B cell (primary cell): Measurements from ENCODE around the gene LRIG1. TPM values are rescaled to one million over a fixed set of nuclear protein-coding genes. Genes with fewer than 3 reads are reported as not detected.

Experiments used
- ATAC-seq: fragments of 200-7000 bp; cut with Tn5 transposase; one replicate; pipeline ENCODE4 v1.10.0; 2021; ENCODE audit warnings: low read depth, mild to moderate bottlenecking, moderate number of reproducible peaks, moderate library complexity
- CTCF ChIA-PET: fragments of 350-600 bp; sonication (Branson Sonifier 250); formaldehyde crosslinking; loops from one replicate; lab custom pipeline; 2021; ENCODE audit warnings: antibody characterized with exemption, inconsistent platforms; lab: Charles Lee
- POLR2A ChIA-PET: fragments of 350-600 bp; sonication (Branson Sonifier 250); formaldehyde crosslinking; loops from one replicate; lab custom pipeline; 2021; ENCODE audit warnings: antibody characterized with exemption; lab: Charles Lee
- DNase-seq: peaks from one replicate; pipeline ENCODE4 v3.0.0; 2013
- H2AFZ ChIP-seq: 2 replicates; pipeline ENCODE4 v1.6.1; 2012; ENCODE audit warnings: mild to moderate bottlenecking, low read depth, low read length; ENCODE audit not compliant: insufficient read depth, poor library complexity, severe bottlenecking
- H3K27ac ChIP-seq, 2 donors: 1 replicate in 1 of 2; 2 replicates in 1 of 2; pipeline ENCODE4 v1.5.1; 2012 to 2013; ENCODE audit warnings: low read length in 2 of 2, mild to moderate bottlenecking in 2 of 2, moderate library complexity in 1 of 2
- H3K27me3 ChIP-seq, 4 experiments: fragments of 200-600 bp in 1 of 4; sonication (generic) in 1 of 4; replicated peaks in 1 of 4; 1 replicate in 2 of 4; 2 replicates in 2 of 4; pipeline versions ENCODE4 v1.6.1 to v1.7.0; 2013 to 2016; ENCODE audit warnings: low read length in 3 of 4, mild to moderate bottlenecking in 2 of 4, mixed read lengths in 1 of 4, moderate library complexity in 1 of 4; ENCODE audit not compliant: insufficient read depth in 4 of 4, control insufficient read depth in 3 of 4; ENCODE audit errors: control extremely low read depth in 1 of 4
- H3K36me3 ChIP-seq, 2 experiments: replicated peaks in 1 of 2; 1 replicate in 1 of 2; 2 replicates in 1 of 2; pipeline versions ENCODE4 v1.6.1 to v1.7.1; 2013; ENCODE audit warnings: low read length in 1 of 2; ENCODE audit not compliant: insufficient read depth in 2 of 2, control insufficient read depth in 1 of 2; ENCODE audit errors: control extremely low read depth in 1 of 2, extremely low read depth in 1 of 2
- H3K4me1 ChIP-seq, 2 donors: fragments of 200-600 bp in 1 of 2; sonication (generic) in 1 of 2; 1 replicate in 1 of 2; 2 replicates in 1 of 2; pipeline versions ENCODE4 v1.5.1 to v1.6.1; 2013 to 2017; ENCODE audit warnings: low read length in 2 of 2; ENCODE audit not compliant: control insufficient read depth in 2 of 2, insufficient read depth in 2 of 2
- H3K4me2 ChIP-seq: replicated peaks from 2 replicates; pipeline ENCODE3; 2012; ENCODE audit warnings: mild to moderate bottlenecking, low read depth, low read length; ENCODE audit not compliant: poor library complexity, severe bottlenecking
- H3K4me3 ChIP-seq, 5 experiments: fragments of 200-600 bp in 1 of 5; sonication (generic) in 1 of 5; 1 replicate in 3 of 5; 2 replicates in 2 of 5; pipeline versions ENCODE4 v1.5.1 to v1.7.0; 2011 to 2016; ENCODE audit warnings: low read length in 4 of 5, mild to moderate bottlenecking in 4 of 5, low read depth in 2 of 5, control low read depth in 1 of 5, moderate library complexity in 1 of 5; ENCODE audit not compliant: insufficient read depth in 1 of 5; ENCODE audit errors: control extremely low read depth in 1 of 5, extremely low read depth in 1 of 5
- H3K79me2 ChIP-seq: fragments of 200-600 bp; sonication (generic); one replicate; pipeline ENCODE4 v1.6.0; 2016; ENCODE audit warnings: low read length; ENCODE audit not compliant: control insufficient read depth, insufficient read depth
- H3K9ac ChIP-seq: fragments of 200-600 bp; sonication (generic); 2 replicates; pipeline ENCODE4 v1.6.1; 2017; ENCODE audit warnings: mild to moderate bottlenecking, low read length, moderate library complexity
- H3K9me3 ChIP-seq, 3 donors: one replicate each; pipeline versions ENCODE4 v1.6.1 to v1.7.1; 2013; ENCODE audit warnings: low read length in 2 of 3; ENCODE audit not compliant: control insufficient read depth in 2 of 3, insufficient read depth in 1 of 3; ENCODE audit errors: control extremely low read depth in 1 of 3
- H4K20me1 ChIP-seq: 2 replicates; pipeline ENCODE4 v1.6.0; 2012; ENCODE audit warnings: mild to moderate bottlenecking, low read length; ENCODE audit not compliant: insufficient read depth, control insufficient read depth, poor library complexity, severe bottlenecking
- H3K27ac Mint-ChIP-seq: one replicate; pipeline ENCODE4 v1.8.0; 2021; ENCODE audit warnings: mixed read lengths
- H3K27me3 Mint-ChIP-seq: one replicate; pipeline ENCODE4 v1.8.0; 2021; ENCODE audit warnings: mixed read lengths
- H3K4me1 Mint-ChIP-seq: one replicate; pipeline ENCODE4 v1.8.0; 2021; ENCODE audit warnings: mixed read lengths
- H3K4me3 Mint-ChIP-seq: one replicate; pipeline ENCODE4 v1.8.0; 2021; ENCODE audit warnings: mixed read lengths
- H3K9me3 Mint-ChIP-seq: one replicate; pipeline ENCODE4 v1.8.0; 2022; ENCODE audit warnings: mixed read lengths; ENCODE audit not compliant: insufficient read depth
- CTCF ChIP-seq: fragments of 200-600 bp; IDR thresholded peaks from one replicate; pipeline ENCODE4 v1.8.0; 2022; ENCODE audit warnings: antibody characterized with exemption, mild to moderate bottlenecking
- EZH2 ChIP-seq: IDR thresholded peaks from 2 replicates; pipeline ENCODE4 v1.6.1; 2012; ENCODE audit warnings: borderline replicate concordance, low read depth, mild to moderate bottlenecking, moderate library complexity, low read length; ENCODE audit not compliant: insufficient read depth, poor library complexity, severe bottlenecking
- WGBS: methylation state at CpG from one replicate; pipeline ENCODE4 v1.1.5; 2013; ENCODE audit warnings: missing lambda C conversion rate; ENCODE audit not compliant: insufficient coverage; 5-methylcytosine and 5-hydroxymethylcytosine counted together
- intact Hi-C: fragments of 100-400 bp; cut with micrococcal nuclease; formaldehyde crosslinking; loops from one replicate; pipeline ENCODE4 v1.10.0; 2022
- polyA plus RNA-seq: library from polyadenylated mRNA; depleted of rRNA; stranded (reverse); fragments of >200 nt; gene quantifications from 2 replicates; pipeline ENCODE4 v1.2.3, GENCODE V29; 2012
- total RNA-seq, 2 donors: library from RNA; stranded (reverse); fragments of 120-200 nt in 1 of 2; gene quantifications; 1 replicate in 1 of 2; 2 replicates in 1 of 2; pipeline versions ENCODE4 v1.2.3 to v1.2.4, GENCODE V29; 2013 to 2022

LRIG1 gene
- total and polyA plus RNA-seq, 2 donors (not counting 1 experiment from before 2014, with no cell fraction given) = 9.2 to 12.4 TPM

GRCh38 chr3:66383998-66384745 lies 116.7 kb downstream of the LRIG1 start:
- H3K9me3 ChIP-seq = peaks cover 0 to 11% (median 4%) of the 10 kb centered on the region in 3 donors
- H3K27ac ChIP-seq = no peak overlapping the region
- H3K4me2 ChIP-seq = no peak overlapping the region
- ATAC-seq (no peak), DNase-seq (no peak)
- H4K20me1 ChIP-seq = no peaks in the 10 kb centered on the region
- POLR2A ChIA-PET = interaction anchor here (0.6 kb wide), 1 partner anchor 84 kb away, joined by 7 read pairs; no protein-coding TSS in a partner anchor
- Mint-ChIP-seq H3K4me3 (no peak overlapping the region), H3K27ac (no peak overlapping the region), H3K27me3 (no peaks in the 10 kb centered on the region), H3K4me1 (peaks cover 32% of the 10 kb centered on the region), H3K9me3 (no peaks in the 10 kb centered on the region)
- no peak overlapping the region for H3K9ac ChIP-seq
- 97% methylated on average over 19 of the region's 20 CpGs for WGBS
- no peak for TF ChIP-seq CTCF
- TF ChIP-seq EZH2 = no peak
- no peak overlapping the region for H3K4me3 ChIP-seq
- no peaks in the 10 kb centered on the region for H3K27me3 ChIP-seq
- intact Hi-C loops = no loop called here
- CTCF ChIA-PET = interaction anchor here (1.0 to 5.2 kb wide), 3 partner anchors 24 to 130 kb away, joined by 4 to 25 read pairs (median 4); no protein-coding TSS in a partner anchor
- H2AFZ ChIP-seq = no peak overlapping the region
- peaks cover 2 to 57% of the 10 kb centered on the region in 2 experiments for H3K36me3 ChIP-seq
- peaks cover 27 to 33% of the 10 kb centered on the region in 2 donors for H3K4me1 ChIP-seq
- H3K79me2 ChIP-seq = peaks cover 16% of the 10 kb centered on the region

DNA sequence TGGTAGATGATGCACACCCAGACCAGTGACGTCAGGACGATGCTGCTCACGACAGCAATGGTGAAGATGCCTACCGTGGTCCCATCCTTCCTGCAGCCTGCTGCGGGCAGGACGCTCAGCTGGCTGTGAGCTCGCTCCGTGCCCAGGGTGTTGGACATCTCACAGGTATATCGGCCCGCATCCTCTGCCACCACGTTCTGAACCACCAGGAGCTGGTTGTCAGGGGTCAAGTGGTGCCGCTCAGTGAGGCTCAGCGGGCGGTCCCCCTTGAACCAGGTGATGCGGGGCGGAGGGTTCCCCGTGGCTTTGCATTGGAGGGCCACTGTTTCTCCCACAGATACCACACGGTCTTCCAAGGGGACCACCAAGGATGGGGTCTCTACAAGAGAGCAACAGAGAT lies 117.8 kb downstream of the LRIG1 start:
- ChIA-PET CTCF (interaction anchor here (1.0 to 1.8 kb wide), 2 partner anchors 106 to 129 kb away, joined by 4 read pairs; no protein-coding TSS in a partner anchor), POLR2A (no interaction called here)
- peaks cover 2 to 69% of the 10 kb centered on the region in 2 experiments for H3K36me3 ChIP-seq
- no peaks in the 10 kb centered on the region for H3K27me3 ChIP-seq
- H3K79me2 ChIP-seq = peaks cover 7% of the 10 kb centered on the region
- peaks cover 22% of the 10 kb centered on the region for H3K4me1 Mint-ChIP-seq
- H4K20me1 ChIP-seq = no peaks in the 10 kb centered on the region
- intact Hi-C loops = no loop called here
- no peaks in the 10 kb centered on the region for H3K9me3 Mint-ChIP-seq
- no peak overlapping the region for H2AFZ ChIP-seq
- TF ChIP-seq EZH2 = no peak
- no peak for TF ChIP-seq CTCF
- H3K4me1 ChIP-seq = peaks cover 22 to 23% of the 10 kb centered on the region in 2 donors
- H3K9ac ChIP-seq = no peak overlapping the region
- ATAC-seq (no peak), DNase-seq (no peak)
- 98% methylated on average over 18 of the region's 18 CpGs for WGBS
- H3K27ac ChIP-seq = no peak overlapping the region
- no peak overlapping the region for H3K4me3 Mint-ChIP-seq
- H3K9me3 ChIP-seq = peaks cover 0 to 11% (median 4%) of the 10 kb centered on the region in 3 donors
- H3K4me2 ChIP-seq = no peak overlapping the region
- no peak overlapping the region for H3K4me3 ChIP-seq
- no peaks in the 10 kb centered on the region for H3K27me3 Mint-ChIP-seq
- H3K27ac Mint-ChIP-seq = no peak overlapping the region
